B cell (primary cell): ENCODE results near the gene CACNA1H.

Source experiments
- CTCF ChIP-seq: fragments of 200-600 bp; IDR thresholded peaks from one replicate; pipeline ENCODE4 v1.8.0; 2022; ENCODE audit warnings: antibody characterized with exemption, mild to moderate bottlenecking
- EZH2 ChIP-seq: IDR thresholded peaks from 2 replicates; pipeline ENCODE4 v1.6.1; 2012; ENCODE audit warnings: borderline replicate concordance, low read depth, mild to moderate bottlenecking, moderate library complexity, low read length; ENCODE audit not compliant: insufficient read depth, poor library complexity, severe bottlenecking

- TF ChIP-seq CTCF, result no peak
- no peak for TF ChIP-seq EZH2
These were observed 12.2 kb upstream of the CACNA1H start for GRCh38 chr16:1140582-1141162.
